CD4-positive, alpha-beta T cell treated with Interleukin-15 for 1 hour (primary cell): Measurements from ENCODE around the gene OR56B4.
"Not testable (repeated sequence)": the region's sequence is repeated elsewhere in the genome, so short reads cannot be mapped to it uniquely, and the experiment has no call there.

ENCODE experiments used
- DNase-seq: peaks from one replicate; pipeline ENCODE4 v3.0.0-alpha.2; 2020

The OR56B4 gene, protein sequence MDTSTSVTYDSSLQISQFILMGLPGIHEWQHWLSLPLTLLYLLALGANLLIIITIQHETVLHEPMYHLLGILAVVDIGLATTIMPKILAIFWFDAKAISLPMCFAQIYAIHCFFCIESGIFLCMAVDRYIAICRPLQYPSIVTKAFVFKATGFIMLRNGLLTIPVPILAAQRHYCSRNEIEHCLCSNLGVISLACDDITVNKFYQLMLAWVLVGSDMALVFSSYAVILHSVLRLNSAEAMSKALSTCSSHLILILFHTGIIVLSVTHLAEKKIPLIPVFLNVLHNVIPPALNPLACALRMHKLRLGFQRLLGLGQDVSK

DNA sequence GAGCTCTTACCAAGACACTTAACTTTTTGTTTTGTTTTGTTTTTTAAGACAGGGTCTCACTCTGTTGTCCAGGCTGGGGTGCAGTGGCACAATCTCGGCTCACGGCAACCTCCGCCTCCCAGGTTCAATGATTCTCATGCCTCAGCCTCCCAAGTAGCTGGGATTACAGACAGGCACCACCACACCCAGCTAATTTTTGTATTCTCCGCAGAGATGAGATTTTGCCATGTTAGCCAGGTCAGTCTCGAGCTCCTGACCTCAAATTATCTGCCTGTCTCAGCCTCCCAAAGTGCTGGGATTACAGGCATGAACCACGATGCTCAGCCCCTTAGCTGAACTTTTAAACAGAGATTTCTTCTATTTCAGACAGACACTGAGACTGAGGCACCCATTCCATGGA is at the start of gene OR56B4:
TSS of gene OR56B4 (plus strand) at position 301 of the 400 bp plus-strand sequence. CDS start at position 396, 95 bp downstream.
- not testable (repeated sequence) for DNase-seq

DNA sequence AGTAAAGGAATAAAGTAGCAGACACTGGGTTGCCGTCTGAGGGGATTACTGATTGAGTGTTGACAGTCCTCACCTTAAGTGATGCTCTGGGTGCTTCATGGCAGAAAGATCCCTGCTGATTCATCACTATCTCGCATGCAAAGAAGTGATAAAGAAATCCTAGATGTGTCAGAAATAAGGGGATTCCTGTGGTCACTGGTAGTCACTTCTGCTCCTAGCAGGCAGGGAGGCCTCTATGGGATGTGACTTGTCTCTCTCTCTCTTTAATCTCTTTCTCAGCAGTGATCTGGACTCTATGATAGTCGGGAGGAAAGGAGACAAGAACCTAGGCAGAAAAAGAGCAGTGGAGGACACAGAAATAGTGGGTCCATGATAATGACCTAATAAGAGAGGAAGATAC is 46.0 kb upstream of the OR56B4 start:
- no peak for DNase-seq

DNA sequence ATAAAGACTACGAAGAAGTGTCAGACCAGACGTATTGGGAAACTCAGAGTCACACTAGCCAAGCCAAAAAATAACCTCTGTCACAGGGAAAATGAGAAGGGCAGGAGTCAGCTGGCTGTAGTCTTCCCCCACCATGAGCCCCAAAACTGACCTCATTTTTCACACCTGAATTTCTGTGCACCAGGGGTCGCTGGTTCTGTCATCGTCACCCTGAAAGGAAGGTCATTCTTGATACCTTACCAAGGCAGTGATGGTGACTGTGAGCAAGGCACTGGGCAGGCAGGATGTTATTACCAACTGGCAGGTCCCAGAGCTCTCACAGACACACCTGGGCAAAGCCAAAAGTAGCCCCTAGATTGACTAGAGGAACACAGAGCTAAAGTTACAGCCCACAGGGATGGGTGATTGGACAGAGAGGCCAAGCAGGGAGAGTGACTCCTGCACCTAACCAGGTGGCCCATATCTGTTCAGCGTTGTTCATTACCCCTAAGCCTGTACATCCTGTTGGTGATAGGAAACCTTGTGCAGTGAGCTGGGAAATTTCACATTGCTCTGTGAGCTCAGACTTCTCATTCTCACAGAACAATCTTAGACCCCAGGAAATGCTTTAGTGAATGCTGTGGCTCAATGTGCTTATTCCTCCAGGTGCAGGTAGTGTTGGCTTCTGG is 44.7 kb upstream of the OR56B4 start:
- no peak for DNase-seq

DNA sequence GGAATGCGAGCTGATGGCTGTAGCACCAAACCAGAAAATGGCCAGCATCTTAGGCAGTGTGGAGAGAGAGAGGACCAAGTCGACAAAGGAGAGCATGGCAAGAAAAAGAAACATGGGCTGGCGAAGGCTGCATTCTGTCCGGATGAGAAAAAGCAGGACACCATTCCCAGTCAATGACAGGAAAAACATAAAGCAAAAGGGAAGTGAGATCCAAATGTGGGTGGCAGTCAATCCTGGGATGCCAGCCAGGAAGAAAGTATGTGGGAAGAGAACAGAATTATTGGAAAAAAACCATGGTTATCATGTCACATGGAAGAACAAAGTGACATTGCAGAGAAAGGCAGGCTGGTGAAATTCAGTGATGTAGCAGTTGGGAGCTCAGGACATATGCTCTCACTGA is 40.0 kb upstream of the OR56B4 start:
- no peak for DNase-seq

DNA sequence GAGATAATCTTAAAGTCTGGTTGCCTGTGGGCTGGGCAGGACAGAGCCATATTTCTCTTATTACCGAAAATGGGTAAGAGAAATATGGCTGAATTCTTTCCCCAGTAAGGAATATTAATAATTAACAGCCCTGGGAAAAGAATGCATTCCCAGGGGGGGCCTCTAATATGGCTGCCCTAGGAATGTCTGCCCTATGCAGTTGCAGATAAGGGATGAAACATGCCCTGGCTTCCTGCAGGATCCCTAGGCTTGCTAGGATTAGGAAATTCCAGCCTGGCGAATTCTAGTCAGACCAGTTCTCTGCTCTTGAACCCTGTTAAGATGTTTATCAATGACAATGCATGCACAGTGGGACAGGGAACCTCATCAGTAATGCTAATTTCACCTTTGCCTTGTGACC is 31.0 kb upstream of the OR56B4 start:
- not testable (repeated sequence) for DNase-seq

DNA sequence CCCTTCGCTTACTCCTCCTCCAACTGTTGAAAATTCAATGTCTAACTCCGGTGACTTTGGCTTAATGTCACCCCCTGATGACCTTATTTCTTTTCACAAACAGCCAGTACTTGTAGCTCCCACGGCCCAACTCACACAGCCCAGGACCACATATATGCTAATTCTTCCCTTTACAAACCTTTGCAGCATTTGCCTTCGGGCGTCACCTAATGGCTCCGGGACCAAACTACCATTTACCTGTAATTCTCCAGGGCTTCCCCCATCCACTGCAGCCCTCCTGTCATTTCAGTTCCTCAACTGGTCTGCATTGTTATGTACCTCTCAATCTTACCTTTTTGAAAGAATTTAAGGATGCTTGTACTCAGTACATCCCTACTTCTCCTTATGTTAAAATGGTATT is 29.8 kb upstream of the OR56B4 start:
- no peak for DNase-seq

DNA sequence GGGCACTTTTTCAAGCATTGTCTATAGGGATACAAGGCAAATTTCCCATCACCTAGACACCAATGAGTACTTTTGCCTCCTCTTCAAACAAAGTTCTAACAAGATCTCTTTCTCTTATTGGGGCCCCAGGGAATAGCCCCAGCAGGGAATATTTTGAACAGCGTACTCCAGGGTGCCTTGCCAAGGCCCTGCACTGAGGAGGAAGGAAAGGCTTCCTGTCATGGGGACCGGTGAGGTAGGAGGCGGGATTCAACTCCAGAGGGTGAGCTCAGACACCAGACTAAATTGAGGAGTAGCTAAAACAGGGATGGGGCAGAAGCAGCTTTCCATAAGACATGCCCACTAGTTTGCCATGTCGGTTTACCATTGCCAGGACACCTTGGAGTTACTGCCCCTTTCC is 28.0 kb upstream of the OR56B4 start:
- no peak for DNase-seq

DNA sequence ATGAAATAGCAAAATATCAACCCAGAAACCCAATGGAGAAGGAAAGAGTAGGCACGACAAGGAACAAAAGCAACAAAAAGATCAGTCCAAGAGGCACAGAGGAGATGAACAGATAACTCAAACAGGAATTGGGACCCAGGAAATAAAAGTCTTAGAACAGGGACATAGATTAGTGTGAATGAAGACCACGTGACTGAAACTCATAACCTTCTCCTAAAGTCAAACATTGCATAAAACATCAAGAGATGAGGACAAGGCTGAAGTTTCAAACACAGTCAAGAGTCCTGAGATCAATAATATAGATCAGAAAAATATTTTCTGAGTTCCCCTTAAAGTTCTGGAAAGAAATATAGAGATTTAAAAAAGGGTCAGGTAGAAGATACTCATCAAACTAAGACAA is 24.4 kb upstream of the OR56B4 start:
- no peak for DNase-seq

DNA sequence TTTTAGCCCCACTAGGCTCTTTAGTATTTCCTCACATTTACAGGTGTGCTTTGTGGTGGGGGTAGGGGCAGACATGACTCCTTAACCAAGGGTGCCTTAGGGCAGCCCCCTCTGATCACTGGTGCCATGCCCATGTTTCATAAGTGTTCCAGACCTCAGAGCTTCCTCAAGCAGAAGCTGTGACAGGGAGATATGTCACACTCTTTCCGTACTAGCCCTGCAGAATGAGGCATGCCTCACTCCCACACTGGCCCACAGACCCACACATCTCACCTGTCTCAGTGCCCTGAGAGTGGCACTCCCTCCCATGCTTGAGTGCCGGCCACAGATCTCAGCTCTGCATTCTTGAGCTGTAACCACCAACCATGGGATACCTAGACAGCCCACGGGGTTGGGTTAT is 22.9 kb upstream of the OR56B4 start:
- DNase-seq: no peak

DNA sequence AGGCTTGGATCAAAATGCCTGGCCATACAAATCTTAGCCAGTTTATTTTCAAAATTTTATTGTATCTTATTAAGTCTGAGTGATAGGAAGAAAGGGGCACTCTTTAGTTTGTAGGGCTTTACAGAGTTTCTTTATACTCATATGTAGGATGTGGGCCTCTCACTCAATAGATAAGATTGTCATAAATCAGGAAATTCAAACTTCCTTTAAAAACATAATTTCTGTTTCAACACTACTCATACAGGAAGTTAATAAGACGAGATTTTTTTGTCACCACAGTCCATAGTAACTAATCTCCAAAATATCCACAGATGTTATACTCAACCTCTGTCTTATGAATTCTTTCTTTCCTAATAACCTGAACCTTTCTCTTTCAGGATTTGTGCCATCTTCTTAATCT is 13.3 kb upstream of the OR56B4 start:
- DNase-seq: no peak

DNA sequence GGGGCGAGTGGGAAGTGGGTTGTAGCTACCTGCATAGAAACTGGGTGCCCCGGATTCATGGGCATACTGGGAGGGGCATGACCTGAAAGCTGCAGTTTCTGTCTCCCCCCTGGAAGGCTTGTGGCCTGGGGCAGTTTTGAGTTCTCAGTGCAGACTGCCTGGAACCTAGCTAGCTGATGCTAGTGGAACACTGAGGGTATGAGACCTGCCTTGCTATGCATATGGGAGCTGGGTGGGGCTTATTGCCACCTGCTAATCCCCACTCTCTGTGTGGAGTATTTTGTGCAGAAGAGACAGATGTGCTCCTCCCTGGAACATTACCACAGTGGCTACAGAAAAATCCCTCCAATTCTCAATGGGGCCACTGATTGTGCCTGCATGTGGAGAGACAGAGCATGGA is 11.7 kb upstream of the OR56B4 start:
- no peak for DNase-seq

DNA sequence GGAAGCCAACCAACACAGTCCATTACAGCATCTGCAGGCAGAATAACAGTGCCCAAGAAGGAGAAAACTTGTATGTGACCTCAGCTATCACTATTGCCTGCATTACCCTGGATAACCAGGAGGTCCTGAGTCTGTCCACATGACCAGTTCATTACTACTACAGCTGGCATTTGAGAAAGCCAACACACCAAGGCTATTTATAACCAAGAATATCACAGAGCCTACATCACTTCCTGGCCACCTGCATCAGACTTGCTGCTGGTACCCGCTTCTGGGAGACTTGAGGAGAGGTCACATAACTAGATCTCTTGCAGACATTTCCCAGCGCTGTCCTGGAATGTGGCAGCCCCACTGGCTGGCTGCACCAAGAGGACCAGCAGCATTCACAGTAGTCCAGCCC is 11.1 kb upstream of the OR56B4 start:
- no peak for DNase-seq

DNA sequence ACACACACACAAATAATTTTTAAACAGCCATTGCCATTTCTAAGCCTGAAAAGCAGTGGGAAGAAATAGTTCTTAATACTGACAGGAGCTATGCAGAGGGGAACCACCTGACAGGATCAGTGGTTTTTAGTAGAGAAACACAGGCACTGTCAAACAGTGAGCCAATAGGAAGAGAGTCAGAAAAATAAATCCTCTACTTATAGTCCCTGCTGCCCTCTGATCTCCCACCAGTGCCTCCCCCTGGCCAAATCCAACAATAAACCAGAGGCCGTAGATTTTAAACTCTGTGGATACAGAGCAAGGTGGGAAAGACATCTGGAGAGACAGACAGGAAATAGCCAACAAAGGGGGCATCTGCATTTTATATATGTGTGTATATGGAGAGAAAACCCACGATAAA is 7.9 kb upstream of the OR56B4 start:
- DNase-seq: no peak

DNA sequence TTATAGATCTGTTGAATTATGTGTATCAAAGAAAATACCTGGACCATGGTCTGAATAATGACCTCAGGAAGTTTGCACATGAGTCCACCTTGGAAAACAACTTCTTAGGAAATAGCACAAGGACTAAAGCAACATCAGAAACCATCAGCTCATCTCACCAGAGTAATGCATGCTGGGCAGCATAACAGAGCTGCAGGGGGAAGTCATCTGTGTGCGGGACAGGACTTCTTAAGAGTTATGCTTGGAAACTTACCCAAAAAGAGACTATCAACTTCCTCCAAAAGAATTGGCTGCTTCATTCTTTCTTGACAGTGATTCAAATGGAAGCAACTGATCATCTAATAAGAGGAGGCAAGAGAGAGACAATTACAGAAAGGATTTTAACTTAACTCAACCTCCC is 2.5 kb downstream of the OR56B4 start:
- DNase-seq: no peak

DNA sequence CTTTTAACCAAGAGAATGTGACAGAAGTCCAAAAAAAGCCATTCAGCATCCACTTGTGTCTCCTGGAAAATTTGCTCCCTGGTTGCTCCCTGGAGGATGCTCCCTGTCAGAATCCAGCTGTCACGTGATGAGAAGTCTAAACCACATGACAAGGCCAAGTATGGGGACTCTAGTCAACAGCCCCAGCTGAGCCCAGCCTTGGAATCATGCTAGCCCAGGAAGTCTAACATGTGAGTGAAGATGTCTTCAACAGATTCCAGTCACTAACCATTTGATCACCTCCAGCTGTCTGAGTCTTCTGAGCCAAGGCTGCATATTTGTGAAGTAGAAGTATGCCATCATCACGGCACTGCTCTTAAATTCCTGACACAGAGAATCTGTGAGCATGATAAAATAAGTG is 4.2 kb downstream of the OR56B4 start:
- DNase-seq: no peak

DNA sequence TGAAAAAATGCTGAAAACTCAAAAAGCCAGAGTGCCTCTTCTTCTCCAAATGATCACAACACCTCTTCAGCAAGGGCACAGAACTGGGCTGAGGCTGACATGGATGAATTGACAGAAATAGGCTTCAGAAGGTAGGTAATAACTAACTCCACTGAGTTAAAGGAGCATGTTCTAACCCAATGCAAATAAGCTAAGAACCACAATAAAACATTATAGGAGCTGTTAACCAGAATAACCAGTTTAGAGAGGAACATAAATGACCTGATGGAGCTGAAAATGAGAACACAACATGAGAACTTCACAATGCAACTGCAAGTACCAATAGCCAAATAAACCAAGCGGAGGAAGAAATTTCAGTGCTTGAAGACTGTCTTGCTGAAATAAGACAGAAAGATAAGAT is 9.2 kb downstream of the OR56B4 start:
- no peak for DNase-seq

DNA sequence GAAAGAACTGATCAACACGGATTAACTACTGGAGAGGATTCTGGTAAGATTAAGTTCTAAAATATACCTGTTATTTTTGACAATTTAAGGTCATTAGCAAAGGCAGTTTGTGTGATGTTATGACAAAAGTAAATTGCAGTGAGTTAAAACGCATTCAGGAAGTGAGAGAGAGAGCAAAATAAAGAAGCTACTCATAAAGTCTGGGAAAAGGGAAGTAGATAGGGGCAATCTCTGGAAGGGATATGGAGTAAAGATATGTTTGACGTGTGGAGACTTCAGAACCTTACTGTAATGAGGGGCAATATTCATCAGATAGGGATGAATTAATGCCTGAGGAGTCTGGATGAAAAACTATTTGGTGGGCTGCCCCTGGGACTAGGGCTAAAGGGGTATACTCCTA is 16.8 kb downstream of the OR56B4 start:
- no peak for DNase-seq

DNA sequence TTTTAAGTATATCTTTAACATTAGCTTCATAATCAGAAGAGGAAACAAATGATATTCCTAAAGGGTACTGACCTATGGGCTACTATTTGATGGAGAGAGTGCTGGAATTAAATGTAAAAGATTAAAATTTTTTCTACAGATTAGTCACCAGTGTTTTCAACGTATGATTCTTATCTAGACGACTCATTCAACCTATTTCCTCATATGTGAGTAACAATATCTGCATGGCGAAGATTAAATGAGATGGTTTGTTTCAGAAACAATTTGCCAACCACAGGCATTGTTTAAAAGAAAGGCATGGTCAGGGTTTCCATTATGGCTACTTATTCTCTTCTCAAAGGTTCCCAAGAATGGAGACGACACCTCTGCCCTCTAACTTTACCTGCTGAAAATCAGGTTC is 20.4 kb downstream of the OR56B4 start:
- no peak for DNase-seq

DNA sequence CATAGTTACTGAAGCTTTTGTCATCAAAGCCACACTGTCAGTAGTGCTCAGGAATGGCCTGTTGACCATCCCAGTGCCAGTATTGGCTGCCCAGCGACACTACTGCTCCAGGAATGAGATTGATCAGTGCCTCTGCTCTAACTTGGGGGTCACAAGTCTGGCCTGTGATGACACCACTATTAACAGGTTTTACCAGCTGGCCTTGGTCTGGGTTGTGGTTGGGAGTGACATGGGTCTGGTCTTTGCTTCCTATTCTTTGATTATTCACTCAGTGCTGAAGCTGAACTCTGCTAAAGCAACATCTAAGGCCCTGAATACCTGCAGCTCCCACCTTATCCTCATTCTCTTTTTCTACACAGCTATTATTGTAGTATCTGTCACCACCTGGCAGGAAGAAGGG is 21.5 kb downstream of the OR56B4 start:
- no peak for DNase-seq

DNA sequence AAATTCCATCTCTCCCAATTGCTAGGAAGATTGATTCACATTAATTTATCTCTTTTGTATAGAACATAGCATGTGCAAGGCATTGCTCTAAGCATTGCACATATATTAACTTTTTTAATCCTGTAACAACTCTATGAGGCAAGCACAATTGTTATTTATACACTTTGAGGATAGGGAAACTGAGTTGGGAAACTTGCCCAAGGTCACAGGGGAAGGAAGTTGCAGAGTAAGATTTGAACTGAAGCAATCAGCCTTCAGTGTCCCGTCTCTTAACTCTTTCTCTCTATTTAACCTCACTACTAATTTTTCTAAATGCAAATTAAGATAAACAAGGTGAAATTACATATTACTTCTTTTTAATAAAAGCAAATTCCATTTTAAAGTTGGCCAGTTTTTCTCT is 22.2 kb downstream of the OR56B4 start:
- no peak for DNase-seq

DNA sequence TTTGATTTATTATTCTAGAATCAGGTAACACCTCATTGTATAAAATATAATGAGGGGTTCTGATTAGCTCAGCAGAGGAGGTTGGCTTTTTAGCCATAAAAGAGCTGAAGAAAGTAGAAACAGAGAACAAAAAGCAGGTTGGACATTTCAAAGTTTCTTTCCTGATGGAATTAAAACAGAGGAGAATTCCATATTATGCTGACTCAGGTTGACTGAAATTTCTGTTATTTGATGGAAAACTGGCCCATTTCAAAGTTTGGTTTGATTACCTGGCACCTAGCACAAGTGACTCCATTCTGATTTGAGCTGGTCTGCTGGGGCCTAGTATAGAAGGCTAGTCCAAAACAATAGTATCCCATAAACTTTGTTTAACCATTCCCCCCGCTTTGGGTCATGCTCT is 24.9 kb downstream of the OR56B4 start:
- no peak for DNase-seq

DNA sequence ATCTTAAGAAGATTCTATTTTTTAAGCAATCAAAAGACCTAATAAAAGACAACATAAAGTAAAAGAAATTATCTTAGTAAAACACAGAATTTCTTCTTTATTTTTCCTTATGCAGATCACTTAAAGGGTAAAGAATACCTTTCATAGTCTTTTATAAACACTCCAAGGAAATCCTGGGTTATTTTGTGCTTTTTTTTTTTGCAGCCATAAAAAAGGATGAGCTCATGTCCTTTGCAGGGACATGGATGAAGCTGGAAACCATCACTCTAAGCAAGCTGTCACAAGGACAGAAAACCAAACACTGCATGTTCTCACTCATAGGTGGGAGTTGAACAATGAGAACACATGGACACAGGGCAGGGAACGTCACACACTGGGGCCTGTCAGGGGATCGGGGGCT is 28.5 kb downstream of the OR56B4 start:
- DNase-seq: not testable (repeated sequence)

DNA sequence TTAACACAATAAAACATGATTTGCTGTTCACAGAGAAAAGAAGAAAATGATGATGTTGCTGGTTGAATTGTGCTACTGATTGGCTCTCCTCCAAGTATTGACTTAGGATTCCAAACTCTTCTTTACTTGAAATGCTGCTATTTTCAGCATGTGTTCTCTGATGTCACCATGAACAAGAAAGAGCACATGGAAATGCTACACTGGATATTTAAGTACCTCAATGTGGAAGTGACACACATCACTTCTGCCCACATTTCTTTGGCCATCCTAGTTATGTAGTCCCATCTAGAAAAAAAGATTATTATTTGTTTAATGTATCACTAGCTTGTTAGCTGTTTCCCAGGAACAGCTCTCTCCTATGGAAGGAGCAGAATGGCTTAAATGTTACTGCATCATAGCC is 35.5 kb downstream of the OR56B4 start:
- no peak for DNase-seq

DNA sequence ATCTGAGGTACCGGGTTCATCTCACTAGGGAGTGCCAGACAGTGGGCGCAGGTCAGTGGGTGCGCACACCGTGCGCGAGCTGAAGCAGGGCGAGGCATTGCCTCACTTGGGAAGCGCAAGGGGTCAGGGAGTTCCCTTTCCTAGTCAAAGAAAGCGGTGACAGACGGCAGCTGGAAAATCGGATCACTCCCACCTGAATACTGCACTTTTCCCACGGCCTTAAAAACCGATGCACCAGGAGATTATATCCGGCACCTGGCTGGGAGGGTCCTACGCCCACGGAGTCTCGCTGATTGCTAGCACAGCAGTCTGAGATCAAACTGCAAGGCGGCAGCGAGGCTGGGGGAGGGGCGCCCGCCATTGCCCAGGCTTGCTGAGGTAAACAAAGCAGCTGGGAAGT is 36.3 kb downstream of the OR56B4 start:
- not testable (repeated sequence) for DNase-seq

DNA sequence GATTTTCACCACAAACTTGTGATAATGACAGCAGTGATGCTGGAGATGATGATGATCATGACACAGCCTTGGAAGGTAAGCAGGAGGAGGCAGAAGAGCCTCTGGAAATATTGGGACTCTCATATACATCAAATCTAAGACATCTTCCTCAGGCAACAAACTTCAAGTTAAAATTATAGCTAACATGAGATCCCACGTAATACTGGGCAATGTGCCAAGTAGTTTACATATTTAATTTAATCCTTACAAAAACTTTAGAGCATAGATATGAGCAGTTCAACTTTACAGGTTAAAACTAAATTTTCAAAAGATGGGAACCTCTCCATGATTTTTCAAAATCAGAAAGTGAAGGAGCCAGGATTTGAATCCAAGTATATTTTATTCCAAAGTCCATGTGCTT is 43.6 kb downstream of the OR56B4 start:
- DNase-seq: no peak
